Stomach (tissue), 9 donors: ENCODE data around the gene IL20RB. TPM values are rescaled to one million over a fixed set of nuclear protein-coding genes. Genes with fewer than 3 reads are reported as not detected.
A peak's percentile ranks its signal among the peaks of the same experiment; 100 is the strongest.
"Not testable (repeated sequence)": the region's sequence is repeated elsewhere in the genome, so short reads cannot be mapped to it uniquely, and the experiment has no call there.

Experiments
- DNase-seq, 2 donors: peaks; one replicate each; pipeline versions ENCODE4 v3.0.0 to v3.0.0-alpha.2; 2013 to 2019
- H3K27ac ChIP-seq, 5 donors: fragments of 200-600 bp in 4 of 5; sonication (generic) in 4 of 5; one replicate each; pipeline ENCODE4 v1.5.1; 2013 to 2019; ENCODE audit warnings: mild to moderate bottlenecking in 1 of 5, moderate library complexity in 1 of 5
- H3K27me3 ChIP-seq, 3 donors: fragments of 200-600 bp; sonication (generic); one replicate each; pipeline ENCODE4 v1.5.1; 2017 to 2019; ENCODE audit warnings: mixed run types in 1 of 3
- H3K36me3 ChIP-seq, 4 donors: fragments of 200-600 bp; sonication (generic); 1 replicate in 3 of 4; 2 replicates in 1 of 4; pipeline ENCODE4 v1.5.1; 2016 to 2019
- H3K4me1 ChIP-seq, 4 donors: fragments of 200-600 bp; sonication (generic); one replicate each; pipeline ENCODE4 v1.5.1; 2016 to 2019
- H3K4me3 ChIP-seq, 4 donors: fragments of 200-600 bp; sonication (generic) in 3 of 4; one replicate each; pipeline ENCODE4 v1.5.1; 2016 to 2019; ENCODE audit warnings: mild to moderate bottlenecking in 1 of 4
- H3K9me3 ChIP-seq, 4 donors: fragments of 200-600 bp; sonication (generic); one replicate each; pipeline ENCODE4 v1.5.1; 2016 to 2019
- CTCF ChIP-seq, 7 experiments: fragments of 450-650 bp in 4 of 7; fragments of 200-600 bp in 3 of 7; sonication (generic) in 3 of 7; IDR thresholded peaks; one replicate each; pipeline ENCODE4 v1.5.1; 2016 to 2019; ENCODE audit warnings: antibody characterized with exemption in 7 of 7, control low read depth in 2 of 7, mild to moderate bottlenecking in 1 of 7
- EP300 ChIP-seq: sonication (generic); formaldehyde crosslinking; IDR thresholded peaks from one replicate; pipeline ENCODE4 v1.6.1; 2017; ENCODE audit warnings: antibody characterized with exemption
- POLR2A ChIP-seq, 4 donors: fragments of 450-650 bp; IDR thresholded peaks; one replicate each; pipeline ENCODE4 v1.6.1; 2016; ENCODE audit warnings: antibody characterized with exemption in 4 of 4, control low read depth in 2 of 4, mild to moderate bottlenecking in 1 of 4, moderate library complexity in 1 of 4
- POLR2AphosphoS5 ChIP-seq, 3 donors: sonication (generic); formaldehyde crosslinking; IDR thresholded peaks; one replicate each; pipeline ENCODE4 v1.6.1; 2016; ENCODE audit warnings: antibody characterized with exemption in 3 of 3
- WGBS, 5 donors: extraction: QIAGEN DNeasy Blood & Tissue Kit in 3 of 5; methylation state at CpG; one replicate each; pipeline versions ENCODE4 v1.1.5 to v1.1.7; 2013 to 2018; 5-methylcytosine and 5-hydroxymethylcytosine counted together
- intact Hi-C: fragments of 100-400 bp; cut with DNase I; formaldehyde crosslinking; loops from one replicate; pipeline ENCODE4 v1.15.1; 2023; ENCODE audit warnings: low total_unique reads
- polyA plus RNA-seq, 3 donors: library from polyadenylated mRNA; stranded (reverse); fragments of 200-250 nt; gene quantifications; one replicate each; pipeline ENCODE4 v1.2.3, GENCODE V29; 2013
- total RNA-seq, 5 donors: library from RNA; depleted of rRNA; stranded (reverse); fragments of >200 nt; gene quantifications; one replicate each; pipeline versions ENCODE4 v1.1.0 to v1.2.3, GENCODE V29; 2014 to 2016
- donor health status: healthy with polysubstance abuse.
- donor health status: Bipolar disorder and iron deficiency.
- donor health status: healthy.

IL20RB gene
- total and polyA plus RNA-seq, 8 donors = 0.46 to 37.3 (median 1.3) TPM; not detected in 3

- TF ChIP-seq EP300 = no peak
- TF ChIP-seq CTCF (IDR thresholded peaks at IDR 0.05) = peak in 6 of 7 experiments; percentile 21 to 95 (median 89)
- no peak for TF ChIP-seq POLR2A (IDR thresholded peaks at IDR 0.05)
- peak; percentile 21 to 70 (median 46) for TF ChIP-seq POLR2AphosphoS5 (IDR thresholded peaks at IDR 0.05)
- no peaks in the 10 kb centered on the region for H3K27me3 ChIP-seq
- DNase-seq = peak; percentile 94 to 96
- 5 to 8% (median 7%) methylated on average over 18 of the region's 18 CpGs for WGBS, 5 donors
- peak overlapping the region; percentile 45 to 54 (median 48) for H3K4me3 ChIP-seq
- no peaks in the 10 kb centered on the region for H3K9me3 ChIP-seq
- H3K27ac ChIP-seq = peak overlapping the region; percentile 52 to 82 (median 67)
- intact Hi-C loops = loop anchor here (5.0 to 10.0 kb wide), 3 partner anchors 252 to 929 kb away; no protein-coding TSS in a partner anchor
- H3K4me1 ChIP-seq = peaks cover 0 to 10% (median 3%) of the 10 kb centered on the region in 4 donors
- no peaks in the 10 kb centered on the region for H3K36me3 ChIP-seq
These were observed 56.3 kb downstream of the IL20RB start for GRCh38 chr3:137013951-137014688.

DNA sequence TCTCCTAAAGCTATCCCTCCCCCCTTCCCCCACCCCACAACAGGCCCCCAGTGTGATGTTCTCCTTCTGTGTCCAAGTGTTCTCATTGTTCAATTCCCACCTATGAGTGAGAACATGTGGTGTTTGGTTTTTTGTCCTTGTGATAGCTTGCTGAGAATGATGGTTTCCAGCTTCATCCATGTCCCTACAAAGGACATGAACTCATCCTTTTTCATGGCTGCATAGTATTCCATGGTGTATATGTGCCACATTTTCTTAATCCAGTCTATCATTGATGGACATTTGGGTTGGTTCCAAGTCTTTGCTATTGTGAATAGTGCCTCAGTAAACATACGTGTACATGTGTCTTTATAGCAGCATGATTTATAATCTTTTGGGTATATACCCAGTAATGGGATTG, 59.5 kb downstream of the IL20RB start:
- not testable (repeated sequence) for H3K36me3 ChIP-seq, H3K4me3 ChIP-seq, DNase-seq, H3K27me3 ChIP-seq, H3K9me3 ChIP-seq, H3K27ac ChIP-seq
- intact Hi-C loops = loop anchor here (10.0 kb wide), 1 partner anchor 933 kb away; no protein-coding TSS in a partner anchor
- 87 to 100% (median 92%) methylated on average over 1 of the region's 1 CpG for WGBS, 5 donors
- H3K4me1 ChIP-seq = peaks cover 0 to 10% (median 3%) of the 10 kb centered on the region in 4 donors

GRCh38 chr3:137020315-137020714, 62.5 kb downstream of the IL20RB start:
- intact Hi-C loops = no loop called here
- H3K27me3 ChIP-seq = no peaks in the 10 kb centered on the region
- no peak overlapping the region for H3K27ac ChIP-seq
- 36 to 53% (median 46%) methylated on average over 5 of the region's 5 CpGs for WGBS, 5 donors
- no peak for DNase-seq
- TF ChIP-seq POLR2A (IDR thresholded peaks at IDR 0.05) = no peak
- no peak for TF ChIP-seq POLR2AphosphoS5 (IDR thresholded peaks at IDR 0.05)
- no peak for TF ChIP-seq EP300
- no peak for TF ChIP-seq CTCF (IDR thresholded peaks at IDR 0.05)
- H3K4me1 ChIP-seq = no peaks in the 10 kb centered on the region
- no peaks in the 10 kb centered on the region for H3K9me3 ChIP-seq
- no peaks in the 10 kb centered on the region for H3K36me3 ChIP-seq
- H3K4me3 ChIP-seq = no peak overlapping the region

DNA sequence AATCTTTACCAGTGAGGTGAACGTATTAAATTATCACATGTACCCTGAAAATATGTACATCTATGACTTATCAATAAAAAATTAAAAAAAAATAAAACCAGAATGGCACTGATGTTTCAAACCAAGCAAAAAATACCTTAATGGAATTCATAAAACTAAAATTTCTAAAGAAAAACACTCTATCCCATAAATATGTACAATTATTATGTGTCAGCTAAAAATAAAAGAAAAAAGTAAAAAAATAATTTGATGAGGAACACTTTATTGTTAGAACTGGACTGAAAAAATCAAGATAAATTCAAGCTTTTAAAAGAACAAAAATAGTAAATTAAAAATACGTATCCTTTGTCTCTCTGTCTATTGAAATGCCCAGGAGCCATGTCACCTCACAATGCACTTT, 63.1 kb downstream of the IL20RB start:
- Histone ChIP-seq H3K27me3 (no peaks in the 10 kb centered on the region), H3K9me3 (no peaks in the 10 kb centered on the region), H3K4me1 (no peaks in the 10 kb centered on the region), H3K4me3 (no peak overlapping the region), H3K27ac (no peak overlapping the region), H3K36me3 (no peaks in the 10 kb centered on the region)
- intact Hi-C loops = no loop called here
- no peak for DNase-seq
- 84 to 90% (median 87%) methylated on average over 2 of the region's 2 CpGs for WGBS, 5 donors
- TF ChIP-seq EP300 (no peak), POLR2A (IDR thresholded peaks at IDR 0.05) (no peak), POLR2AphosphoS5 (IDR thresholded peaks at IDR 0.05) (no peak)

DNA sequence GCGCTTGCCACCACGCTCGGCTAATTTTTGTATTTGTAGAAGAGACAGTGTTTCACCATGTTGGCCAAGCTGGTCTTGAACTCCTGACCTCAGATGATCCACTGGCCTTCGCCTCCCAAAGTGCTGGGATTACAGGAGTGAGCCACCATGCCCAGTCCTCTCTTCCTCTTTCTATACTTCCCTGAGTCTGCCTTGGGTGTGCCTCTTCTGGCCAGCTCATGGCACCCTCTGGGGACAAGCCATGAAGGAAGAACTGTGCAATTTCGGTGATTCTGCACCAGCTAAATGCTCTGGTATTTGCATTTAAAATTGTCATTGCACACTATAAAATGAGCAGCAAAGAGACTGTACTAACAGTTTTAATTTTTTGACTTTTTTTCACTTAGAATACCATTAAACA, 66.6 kb downstream of the IL20RB start:
- intact Hi-C loops = no loop called here
- H3K4me3 ChIP-seq = no peak overlapping the region
- TF ChIP-seq POLR2AphosphoS5 (IDR thresholded peaks at IDR 0.05) = no peak
- TF ChIP-seq CTCF (IDR thresholded peaks at IDR 0.05) = no peak
- no peak for TF ChIP-seq POLR2A (IDR thresholded peaks at IDR 0.05)
- no peak for TF ChIP-seq EP300
- no peak for DNase-seq
- no peaks in the 10 kb centered on the region for H3K9me3 ChIP-seq
- 89 to 93% (median 91%) methylated on average over 5 of the region's 5 CpGs for WGBS, 5 donors
- H3K27ac ChIP-seq = no peak overlapping the region
- no peaks in the 10 kb centered on the region for H3K4me1 ChIP-seq
- peaks cover 0 to 8% (median 0%) of the 10 kb centered on the region in 3 donors for H3K27me3 ChIP-seq
- H3K36me3 ChIP-seq = no peaks in the 10 kb centered on the region
